Placental epithelial cell (primary cell): ENCODE results near the gene CPSF6. TPM values are rescaled to one million over a fixed set of nuclear protein-coding genes. Genes with fewer than 3 reads are reported as not detected.

Experiments
- total RNA-seq: library from RNA; depleted of rRNA; stranded (reverse); fragments of >200 nt; gene quantifications from 2 replicates; pipeline ENCODE4 v1.2.3, GENCODE V29; 2012

CPSF6 gene
- 18.7 and 23.6 TPM in 2 replicates for total RNA-seq

GRCh38 chr12:69239352-69239921 is at the start of gene CPSF6:
Gene CPSF6, plus strand, starts transcription at chr12:69239569. Its CDS starts 78 bp downstream, at chr12:69239647.

Other genes starting within 250 kb of the CPSF6 start
- not detected in 2 replicates for gene LYZ, start 108.8 kb downstream of the CPSF6 start, total RNA-seq
- 7.1 and 30.7 TPM in 2 replicates for gene YEATS4, start 120.2 kb downstream of the CPSF6 start, total RNA-seq
- 60.1 and 96.5 TPM in 2 replicates for gene FRS2, start 230.8 kb downstream of the CPSF6 start, total RNA-seq